IMR-90 (cell line): ENCODE results near the gene CEP83. TPM values are rescaled to one million over a fixed set of nuclear protein-coding genes. Genes with fewer than 3 reads are reported as not detected.

Experiments
- ATAC-seq: fragments of 200-7000 bp; cut with Tn5 transposase; 2 replicates; pipeline ENCODE4 v1.9.1; 2020; ENCODE audit warnings: low read depth, mild to moderate bottlenecking, moderate library complexity
- BruUV-seq: library from RNA; stranded (reverse); fragments of 400-500 nt; replicated peaks from 2 replicates; lab custom pipeline; 2021; lab: Mats Ljungman, UMichigan
- CTCF ChIA-PET: fragments of 300-600 bp; formaldehyde crosslinking; extraction: SDS; loops from one replicate; lab custom pipeline; 2021; ENCODE audit warnings: antibody characterized with exemption; lab: Yijun Ruan, JAX
- POLR2A ChIA-PET: fragments of 300-600 bp; sonication (Branson Sonifier 250); formaldehyde crosslinking; loops from one replicate; lab custom pipeline; 2022; ENCODE audit warnings: antibody characterized with exemption; ENCODE audit not compliant: unreplicated experiment; lab: Charles Lee
- DNase-seq: peaks from one replicate; pipeline ENCODE4 v3.0.0; 2013
- H2AFZ ChIP-seq: replicated peaks from 2 replicates; pipeline ENCODE3; 2013; ENCODE audit warnings: low read length, mild to moderate bottlenecking; ENCODE audit not compliant: poor library complexity
- H2AK5ac ChIP-seq: 2 replicates; pipeline ENCODE4 v1.6.1; 2013; ENCODE audit warnings: low read depth, low read length, inconsistent platforms
- H2AK9ac ChIP-seq: replicated peaks from 2 replicates; pipeline ENCODE3; 2013; ENCODE audit warnings: mild to moderate bottlenecking, low read depth, low read length, moderate library complexity; ENCODE audit not compliant: poor library complexity
- H2BK120ac ChIP-seq: 2 replicates; pipeline ENCODE4 v1.6.1; 2013; ENCODE audit warnings: low read depth, low read length, inconsistent platforms
- H2BK15ac ChIP-seq: 3 replicates; pipeline ENCODE4 v1.6.1; 2013; ENCODE audit warnings: low read depth, low read length, inconsistent platforms
- H2BK20ac ChIP-seq: 2 replicates; pipeline ENCODE4 v1.6.1; 2013; ENCODE audit warnings: low read depth, mild to moderate bottlenecking, inconsistent platforms, low read length, moderate library complexity
- H2BK5ac ChIP-seq: 2 replicates; pipeline ENCODE4 v1.6.1; 2013; ENCODE audit warnings: mild to moderate bottlenecking, low read depth, low read length, inconsistent platforms; ENCODE audit not compliant: poor library complexity, severe bottlenecking
- H3K14ac ChIP-seq: replicated peaks from 2 replicates; pipeline ENCODE4 v1.6.1; 2013; ENCODE audit warnings: low read depth, low read length, inconsistent platforms
- H3K18ac ChIP-seq: 2 replicates; pipeline ENCODE4 v1.6.1; 2013; ENCODE audit warnings: low read depth, low read length, control low read depth
- H3K23ac ChIP-seq: 2 replicates; pipeline ENCODE4 v1.6.1; 2013; ENCODE audit warnings: low read depth, low read length, inconsistent platforms
- H3K27ac ChIP-seq: 2 replicates; pipeline ENCODE4 v1.5.1; 2013; ENCODE audit warnings: mild to moderate bottlenecking, control low read depth, low read length; ENCODE audit not compliant: insufficient read depth
- H3K27me3 ChIP-seq: 2 replicates; pipeline ENCODE4 v1.6.1; 2013; ENCODE audit warnings: low read length; ENCODE audit not compliant: control insufficient read depth, insufficient read depth
- H3K36me3 ChIP-seq: 2 replicates; pipeline ENCODE4 v1.6.1; 2013; ENCODE audit warnings: low read length, mixed read lengths; ENCODE audit not compliant: control insufficient read depth, insufficient read depth
- H3K4ac ChIP-seq: 2 replicates; pipeline ENCODE4 v1.6.1; 2013; ENCODE audit warnings: low read depth, low read length, inconsistent platforms
- H3K4me1 ChIP-seq: 2 replicates; pipeline ENCODE4 v1.6.1; 2013; ENCODE audit warnings: low read length, mixed read lengths; ENCODE audit not compliant: control insufficient read depth, insufficient read depth
- H3K4me2 ChIP-seq: 2 replicates; pipeline ENCODE4 v1.6.1; 2013; ENCODE audit warnings: low read depth, mild to moderate bottlenecking, control low read depth, low read length, moderate library complexity
- H3K4me3 ChIP-seq: 2 replicates; pipeline ENCODE4 v1.5.1; 2013; ENCODE audit warnings: low read depth, mild to moderate bottlenecking, control low read depth, low read length, moderate library complexity; ENCODE audit not compliant: insufficient read depth
- H3K56ac ChIP-seq: 2 replicates; pipeline ENCODE4 v1.6.1; 2013; ENCODE audit warnings: low read length, inconsistent platforms; ENCODE audit not compliant: insufficient read depth; ENCODE audit errors: extremely low read depth
- H3K79me1 ChIP-seq, 2 experiments: 2 replicates each; pipeline ENCODE4 v1.6.1; 2013; ENCODE audit warnings: low read length in 2 of 2, inconsistent platforms in 1 of 2, low read depth in 1 of 2
- H3K9ac ChIP-seq: 2 replicates; pipeline ENCODE4 v1.6.1; 2013; ENCODE audit warnings: low read depth, low read length, control low read depth
- H3K9me1 ChIP-seq: 2 replicates; pipeline ENCODE4 v1.6.1; 2013; ENCODE audit warnings: low read length, inconsistent platforms; ENCODE audit not compliant: insufficient read depth
- H3K9me3 ChIP-seq: 2 replicates; pipeline ENCODE4 v1.6.1; 2013; ENCODE audit warnings: low read length; ENCODE audit not compliant: control insufficient read depth, insufficient read depth
- H4K20me1 ChIP-seq: 2 replicates; pipeline ENCODE4 v1.6.1; 2013; ENCODE audit warnings: low read length, inconsistent platforms; ENCODE audit not compliant: insufficient read depth
- H4K5ac ChIP-seq: 2 replicates; pipeline ENCODE4 v1.6.1; 2013; ENCODE audit warnings: mild to moderate bottlenecking, low read depth, low read length, control low read depth
- H4K8ac ChIP-seq, 2 experiments: 2 replicates each; pipeline ENCODE4 v1.6.1; 2013; ENCODE audit warnings: low read depth in 2 of 2, low read length in 2 of 2, control low read depth in 1 of 2, inconsistent platforms in 1 of 2
- H4K91ac ChIP-seq: 2 replicates; pipeline ENCODE4 v1.6.1; 2013; ENCODE audit warnings: low read depth, low read length, inconsistent platforms; ENCODE audit not compliant: insufficient read depth
- BHLHE40 ChIP-seq: fragments of 150-350 bp; IDR thresholded peaks from 2 replicates; pipeline ENCODE4 v1.6.1; 2016; ENCODE audit warnings: mild to moderate bottlenecking, low read depth, low read length
- CEBPB ChIP-seq: IDR thresholded peaks from 2 replicates; pipeline ENCODE4 v1.6.1; 2012; ENCODE audit warnings: low read depth, low read length, improper control_type of control experiment
- CHD1 ChIP-seq: IDR thresholded peaks from 2 replicates; pipeline ENCODE4 v1.6.1; 2012; ENCODE audit warnings: low read depth, low read length, improper control_type of control experiment
- FOS ChIP-seq: fragments of 150-350 bp; IDR thresholded peaks from 2 replicates; pipeline ENCODE4 v1.6.1; 2016; ENCODE audit warnings: low read depth, low read length
- MAFK ChIP-seq: IDR thresholded peaks from 2 replicates; pipeline ENCODE4 v1.6.1; 2012; ENCODE audit warnings: low read depth, low read length, improper control_type of control experiment
- MAZ ChIP-seq: IDR thresholded peaks from 2 replicates; pipeline ENCODE4 v1.6.1; 2012; ENCODE audit warnings: low read depth, mild to moderate bottlenecking, low read length, improper control_type of control experiment, moderate library complexity, borderline replicate concordance
- MXI1 ChIP-seq: IDR thresholded peaks from 2 replicates; pipeline ENCODE4 v1.6.1; 2012; ENCODE audit warnings: low read depth, mild to moderate bottlenecking, low read length, moderate library complexity, borderline replicate concordance
- NFE2L2 ChIP-seq: fragments of 150-350 bp; IDR thresholded peaks from 2 replicates; pipeline ENCODE4 v1.6.1; 2016; ENCODE audit warnings: low read depth, mild to moderate bottlenecking, low read length
- POLR2A ChIP-seq: IDR thresholded peaks from 2 replicates; pipeline ENCODE4 v1.6.1; 2012; ENCODE audit warnings: mild to moderate bottlenecking, low read depth, low read length
- RCOR1 ChIP-seq: IDR thresholded peaks from 2 replicates; pipeline ENCODE4 v1.6.1; 2012; ENCODE audit warnings: mild to moderate bottlenecking, low read length, improper control_type of control experiment; ENCODE audit not compliant: insufficient replicate concordance
- RFX5 ChIP-seq: IDR thresholded peaks from 2 replicates; pipeline ENCODE4 v1.8.0; 2012; ENCODE audit warnings: low read depth, mild to moderate bottlenecking, low read length, moderate library complexity
- SMC3 ChIP-seq: fragments of 150-350 bp; IDR thresholded peaks from 2 replicates; pipeline ENCODE4 v1.6.1; 2016; ENCODE audit warnings: low read depth, mild to moderate bottlenecking, antibody characterized with exemption, low read length, moderate library complexity
- WGBS, 2 experiments: methylation state at CpG; one replicate each; pipeline versions ENCODE4 v1.1.5 to v1.1.7; 2013; ENCODE audit warnings: missing lambda C conversion rate in 2 of 2; ENCODE audit not compliant: insufficient read length in 1 of 2; ENCODE audit errors: extremely low coverage in 2 of 2; 5-methylcytosine and 5-hydroxymethylcytosine counted together
- dilution Hi-C: fragments of 300-500 bp; cut with HindIII; formaldehyde crosslinking; loops from one replicate; pipeline ENCODE4 v1.14.3; 2018; ENCODE audit warnings: low sequenced_read_pairs; ENCODE audit not compliant: unreplicated experiment
- in situ Hi-C: fragments of 300-500 bp; cut with MboI; formaldehyde crosslinking; loops from 3 replicates; pipeline ENCODE4 v1.14.3; 2019; ENCODE audit warnings: low sequenced_read_pairs, inconsistent platforms, mixed read lengths
- intact Hi-C: fragments of 100-400 bp; cut with micrococcal nuclease; formaldehyde crosslinking; loops from 2 replicates; pipeline ENCODE4 v1.10.0; 2022
- polyA plus RNA-seq, 3 experiments: library from polyadenylated mRNA; depleted of rRNA; stranded (reverse); fragments of >200 nt; gene quantifications; 2 replicates each; pipeline ENCODE4 v1.2.3, GENCODE V29; 2012; ENCODE audit warnings: low replicate concordance in 1 of 3
- total RNA-seq: library from RNA; depleted of rRNA; stranded (reverse); fragments of >200 nt; gene quantifications from 2 replicates; pipeline ENCODE4 v1.2.3, GENCODE V29; 2012
- TF ChIP-seq, protein P1 (sequence below): conservative IDR thresholded peaks from 2 replicates; pipeline ENCODE4 v1.5.1; 2012; ENCODE audit warnings: mild to moderate bottlenecking, low read depth, low read length, improper control_type of control experiment
- TF ChIP-seq, protein P2 (sequence below): fragments of 150-350 bp; IDR thresholded peaks from 2 replicates; pipeline ENCODE4 v1.6.1; 2016; ENCODE audit warnings: low read depth, mild to moderate bottlenecking, low read length, moderate library complexity, borderline replicate concordance
- TF ChIP-seq, protein P3 (sequence below): fragments of 150-350 bp; IDR thresholded peaks from 2 replicates; pipeline ENCODE4 v1.6.1; 2017; ENCODE audit warnings: mild to moderate bottlenecking, antibody characterized with exemption, low read length, low read depth

The CEP83 gene
- total and polyA plus RNA-seq, 2 of the 4 experiments (the other 2 are of a cell fraction) = 3.9 to 8.9 TPM

DNA sequence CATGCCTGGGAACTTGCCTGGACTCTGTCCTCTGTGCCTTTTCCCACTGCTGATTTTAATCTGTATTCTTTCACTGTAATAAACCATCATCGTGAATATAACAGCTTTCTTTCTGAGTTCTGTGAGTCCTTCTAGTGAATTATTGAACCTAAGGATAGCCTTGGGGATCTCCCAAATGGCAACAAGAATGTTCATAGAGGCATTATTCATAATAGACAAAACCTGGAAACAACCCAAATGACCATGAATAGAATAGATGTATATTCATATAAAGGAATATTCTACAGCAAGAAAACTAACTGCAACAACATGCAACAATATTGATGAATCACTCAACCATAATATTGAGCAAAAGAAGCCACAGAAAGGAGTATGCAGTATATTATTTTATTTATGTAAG is 44.7 kb upstream of the CEP83 start:
- H2BK20ac ChIP-seq = no peak overlapping the region
- no peaks in the 10 kb centered on the region for H3K9me1 ChIP-seq
- H3K14ac ChIP-seq = no peak overlapping the region
- ChIA-PET CTCF (interaction anchor here (0.5 kb wide), 1 partner anchor 14 kb away, joined by 3 read pairs; no protein-coding TSS in a partner anchor), POLR2A (no interaction called here)
- no peak overlapping the region for H2AK9ac ChIP-seq
- no peak for ATAC-seq
- no peak overlapping the region for H3K9ac ChIP-seq
- H3K79me1 ChIP-seq = no peaks in the 10 kb centered on the region
- no peak overlapping the region for H2AFZ ChIP-seq
- no peak overlapping the region for H4K91ac ChIP-seq
- DNase-seq = no peak
- no peaks in the 10 kb centered on the region for H3K36me3 ChIP-seq
- WGBS, 2 experiments = no CpG with 5 or more reads among the region's 1 CpG
- H3K56ac ChIP-seq = no peak overlapping the region
- dilution Hi-C loops = no loop called here
- intact Hi-C loops = no loop called here
- H3K4me2 ChIP-seq = no peak overlapping the region
- H4K8ac ChIP-seq = no peak overlapping the region
- H2BK120ac ChIP-seq = no peak overlapping the region
- H3K4ac ChIP-seq = no peak overlapping the region
- BruUV-seq = no TSS peak
- peaks cover 10% of the 10 kb centered on the region for H3K27me3 ChIP-seq
- no peak overlapping the region for H3K23ac ChIP-seq
- no peak for TF ChIP-seq MXI1
- no peak for TF ChIP-seq RFX5
- TF ChIP-seq, protein P1, sequence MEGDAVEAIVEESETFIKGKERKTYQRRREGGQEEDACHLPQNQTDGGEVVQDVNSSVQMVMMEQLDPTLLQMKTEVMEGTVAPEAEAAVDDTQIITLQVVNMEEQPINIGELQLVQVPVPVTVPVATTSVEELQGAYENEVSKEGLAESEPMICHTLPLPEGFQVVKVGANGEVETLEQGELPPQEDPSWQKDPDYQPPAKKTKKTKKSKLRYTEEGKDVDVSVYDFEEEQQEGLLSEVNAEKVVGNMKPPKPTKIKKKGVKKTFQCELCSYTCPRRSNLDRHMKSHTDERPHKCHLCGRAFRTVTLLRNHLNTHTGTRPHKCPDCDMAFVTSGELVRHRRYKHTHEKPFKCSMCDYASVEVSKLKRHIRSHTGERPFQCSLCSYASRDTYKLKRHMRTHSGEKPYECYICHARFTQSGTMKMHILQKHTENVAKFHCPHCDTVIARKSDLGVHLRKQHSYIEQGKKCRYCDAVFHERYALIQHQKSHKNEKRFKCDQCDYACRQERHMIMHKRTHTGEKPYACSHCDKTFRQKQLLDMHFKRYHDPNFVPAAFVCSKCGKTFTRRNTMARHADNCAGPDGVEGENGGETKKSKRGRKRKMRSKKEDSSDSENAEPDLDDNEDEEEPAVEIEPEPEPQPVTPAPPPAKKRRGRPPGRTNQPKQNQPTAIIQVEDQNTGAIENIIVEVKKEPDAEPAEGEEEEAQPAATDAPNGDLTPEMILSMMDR = no peak
- TF ChIP-seq SMC3 = no peak
- TF ChIP-seq, protein P2, sequence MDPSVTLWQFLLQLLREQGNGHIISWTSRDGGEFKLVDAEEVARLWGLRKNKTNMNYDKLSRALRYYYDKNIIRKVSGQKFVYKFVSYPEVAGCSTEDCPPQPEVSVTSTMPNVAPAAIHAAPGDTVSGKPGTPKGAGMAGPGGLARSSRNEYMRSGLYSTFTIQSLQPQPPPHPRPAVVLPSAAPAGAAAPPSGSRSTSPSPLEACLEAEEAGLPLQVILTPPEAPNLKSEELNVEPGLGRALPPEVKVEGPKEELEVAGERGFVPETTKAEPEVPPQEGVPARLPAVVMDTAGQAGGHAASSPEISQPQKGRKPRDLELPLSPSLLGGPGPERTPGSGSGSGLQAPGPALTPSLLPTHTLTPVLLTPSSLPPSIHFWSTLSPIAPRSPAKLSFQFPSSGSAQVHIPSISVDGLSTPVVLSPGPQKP = no peak
- no peak for TF ChIP-seq MAZ
- TF ChIP-seq POLR2A = no peak
- TF ChIP-seq FOS = no peak
- no peak for TF ChIP-seq CHD1
- no peak for TF ChIP-seq CEBPB
- no peak for TF ChIP-seq MAFK
- TF ChIP-seq RCOR1 = no peak
- TF ChIP-seq NFE2L2 = no peak
- TF ChIP-seq BHLHE40 = no peak
- TF ChIP-seq, protein P3, sequence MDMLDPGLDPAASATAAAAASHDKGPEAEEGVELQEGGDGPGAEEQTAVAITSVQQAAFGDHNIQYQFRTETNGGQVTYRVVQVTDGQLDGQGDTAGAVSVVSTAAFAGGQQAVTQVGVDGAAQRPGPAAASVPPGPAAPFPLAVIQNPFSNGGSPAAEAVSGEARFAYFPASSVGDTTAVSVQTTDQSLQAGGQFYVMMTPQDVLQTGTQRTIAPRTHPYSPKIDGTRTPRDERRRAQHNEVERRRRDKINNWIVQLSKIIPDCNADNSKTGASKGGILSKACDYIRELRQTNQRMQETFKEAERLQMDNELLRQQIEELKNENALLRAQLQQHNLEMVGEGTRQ = no peak
- H4K5ac ChIP-seq = no peak overlapping the region
- H3K4me3 ChIP-seq = no peak overlapping the region
- no peaks in the 10 kb centered on the region for H3K4me1 ChIP-seq
- H3K18ac ChIP-seq = no peak overlapping the region
- no peak overlapping the region for H3K27ac ChIP-seq
- H4K20me1 ChIP-seq = no peaks in the 10 kb centered on the region
- no peaks in the 10 kb centered on the region for H3K9me3 ChIP-seq
- no peak overlapping the region for H2AK5ac ChIP-seq
- in situ Hi-C loops = no loop called here
- no peak overlapping the region for H2BK5ac ChIP-seq
- no peak overlapping the region for H2BK15ac ChIP-seq
